Fibroblast of pulmonary artery (primary cell): Measurements from ENCODE around the gene PPP1R14D.

Source experiments
- DNase-seq: peaks from one replicate; pipeline ENCODE4 v3.0.0-alpha.2; 2010; ENCODE audit warnings: low read depth
- H3K4me3 ChIP-seq: replicated peaks from 2 replicates; pipeline ENCODE4 v1.5.1; 2011; ENCODE audit warnings: low read depth, mild to moderate bottlenecking, control low read depth, low read length, moderate library complexity
- TF ChIP-seq, protein P1 (sequence below): IDR thresholded peaks from 2 replicates; pipeline ENCODE4 v1.5.1; 2011; ENCODE audit warnings: mild to moderate bottlenecking, control low read depth, low read length, inconsistent platforms; ENCODE audit errors: missing control alignments

The PPP1R14D gene

DNA sequence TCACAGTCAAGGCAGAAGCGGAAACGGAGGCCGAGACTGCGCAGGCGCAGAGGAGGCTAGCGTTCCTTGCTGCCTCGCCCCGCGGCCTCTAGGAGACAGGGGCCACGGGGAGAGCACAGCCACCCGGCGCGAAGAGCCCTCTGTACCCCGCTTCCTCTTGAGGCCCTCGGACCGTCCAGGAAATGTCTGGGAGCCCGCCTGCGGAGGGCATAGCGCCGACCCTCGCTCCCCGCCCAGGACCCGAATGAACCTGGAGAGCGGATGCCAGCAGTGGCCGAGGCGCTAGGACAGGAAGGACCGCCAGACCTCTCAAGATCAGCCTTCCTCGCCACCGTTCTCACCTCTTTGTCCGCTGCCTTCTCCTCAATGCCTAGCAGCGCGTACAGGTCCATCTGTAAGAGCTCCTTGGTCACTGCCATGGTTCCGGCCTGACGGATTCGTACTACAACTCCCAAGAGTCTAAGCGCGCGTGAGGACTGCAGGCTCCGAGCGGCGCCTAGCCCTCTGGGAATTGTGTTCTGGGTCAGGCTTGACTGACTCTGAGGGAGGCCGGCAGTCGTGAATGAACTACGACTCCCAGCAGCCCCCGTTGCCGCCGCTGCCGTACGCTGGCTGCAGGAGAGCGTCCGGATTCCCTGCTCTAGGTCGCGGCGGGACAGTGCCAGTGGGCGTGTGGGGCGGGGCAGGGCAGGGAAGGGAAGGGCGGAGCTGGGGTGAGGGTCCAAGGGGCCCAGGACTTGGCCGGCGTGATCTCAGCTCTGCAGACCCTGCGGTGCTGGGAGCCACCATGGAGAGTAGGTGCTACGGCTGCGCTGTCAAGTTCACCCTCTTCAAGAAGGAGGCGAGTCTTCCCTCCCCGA is 21.2 kb downstream of the PPP1R14D start, which contains the start of the genes DNAJC17 and ZFYVE19:
Gene DNAJC17, minus strand, starts transcription at position 446 of the 860 bp plus-strand sequence. Its CDS starts 27 bp downstream, at position 419.
Gene ZFYVE19, plus strand, starts transcription at position 62 of the 860 bp plus-strand sequence. Its CDS starts 501 bp downstream, at position 563.
- DNase-seq, result peak; percentile 98
- TF ChIP-seq, protein P1, sequence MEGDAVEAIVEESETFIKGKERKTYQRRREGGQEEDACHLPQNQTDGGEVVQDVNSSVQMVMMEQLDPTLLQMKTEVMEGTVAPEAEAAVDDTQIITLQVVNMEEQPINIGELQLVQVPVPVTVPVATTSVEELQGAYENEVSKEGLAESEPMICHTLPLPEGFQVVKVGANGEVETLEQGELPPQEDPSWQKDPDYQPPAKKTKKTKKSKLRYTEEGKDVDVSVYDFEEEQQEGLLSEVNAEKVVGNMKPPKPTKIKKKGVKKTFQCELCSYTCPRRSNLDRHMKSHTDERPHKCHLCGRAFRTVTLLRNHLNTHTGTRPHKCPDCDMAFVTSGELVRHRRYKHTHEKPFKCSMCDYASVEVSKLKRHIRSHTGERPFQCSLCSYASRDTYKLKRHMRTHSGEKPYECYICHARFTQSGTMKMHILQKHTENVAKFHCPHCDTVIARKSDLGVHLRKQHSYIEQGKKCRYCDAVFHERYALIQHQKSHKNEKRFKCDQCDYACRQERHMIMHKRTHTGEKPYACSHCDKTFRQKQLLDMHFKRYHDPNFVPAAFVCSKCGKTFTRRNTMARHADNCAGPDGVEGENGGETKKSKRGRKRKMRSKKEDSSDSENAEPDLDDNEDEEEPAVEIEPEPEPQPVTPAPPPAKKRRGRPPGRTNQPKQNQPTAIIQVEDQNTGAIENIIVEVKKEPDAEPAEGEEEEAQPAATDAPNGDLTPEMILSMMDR, result no peak
- H3K4me3 ChIP-seq, result peak within 1 kb of the TSS; percentile 74

DNA sequence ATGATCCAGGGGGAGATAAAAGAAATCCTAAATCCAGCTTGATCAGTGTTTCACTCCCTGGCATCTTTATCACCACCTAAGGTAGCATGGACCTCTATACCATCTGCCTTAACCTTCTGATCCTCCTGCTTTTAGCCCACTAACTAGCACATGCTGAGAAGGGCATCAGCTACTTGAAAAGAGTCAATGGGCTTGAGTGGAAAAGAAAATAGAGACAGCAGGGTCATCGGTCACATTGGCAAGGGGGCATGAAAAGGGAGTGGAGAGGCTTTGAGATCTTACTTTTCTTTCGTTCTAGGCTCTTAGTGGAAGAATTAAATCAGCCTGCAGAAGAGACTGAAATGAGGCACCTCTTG is 21.9 kb downstream of the PPP1R14D start:
- TF ChIP-seq, protein P1, result no peak
- H3K4me3 ChIP-seq, result peak overlapping the region; percentile 74

DNA sequence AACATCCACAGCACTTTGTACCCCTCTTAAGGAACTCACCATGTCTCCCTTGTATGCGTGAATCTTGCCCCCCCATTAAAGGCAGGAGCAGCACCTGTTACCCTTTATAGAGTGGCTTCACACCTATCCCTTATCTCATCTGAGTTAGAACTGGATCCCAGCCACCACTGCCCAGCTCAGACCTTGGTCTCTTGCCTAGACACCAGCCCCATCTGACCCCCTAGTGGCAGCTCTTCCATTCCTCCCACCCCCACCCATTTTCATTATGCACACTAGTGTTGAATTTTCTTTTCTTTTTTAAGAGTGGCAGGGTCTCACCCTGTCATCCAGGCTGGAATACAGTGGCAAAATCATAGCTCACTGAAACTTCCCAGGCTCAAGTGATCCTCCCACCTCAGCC is 24.8 kb downstream of the PPP1R14D start:
- DNase-seq, result no peak
- TF ChIP-seq, protein P1, result no peak
- no peak overlapping the region for H3K4me3 ChIP-seq

More for the DNA sequence above, 21.9 kb downstream of the PPP1R14D start:
- no peak for DNase-seq

DNA sequence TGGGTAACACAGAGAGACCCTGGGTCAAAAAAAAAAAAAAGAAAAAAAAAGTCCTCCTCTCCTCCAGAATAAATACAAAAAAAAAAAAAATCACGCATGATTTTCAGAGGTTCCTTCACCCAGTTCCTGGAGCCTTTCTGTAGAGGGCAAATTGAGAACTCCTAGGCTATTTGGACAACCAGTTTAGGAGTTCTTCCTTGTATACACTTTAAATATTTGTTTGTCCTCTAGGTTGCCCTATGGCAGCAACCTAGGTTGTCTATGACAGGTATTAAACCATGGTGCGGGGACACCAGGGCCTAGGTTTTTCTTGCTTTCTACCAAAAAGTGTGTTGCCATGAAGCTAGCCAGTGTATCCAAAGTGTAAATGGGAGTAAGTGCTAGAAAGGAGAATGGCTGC is 25.4 kb downstream of the PPP1R14D start:
- H3K4me3 ChIP-seq, result no peak overlapping the region
- TF ChIP-seq, protein P1, result no peak
- no peak for DNase-seq

DNA sequence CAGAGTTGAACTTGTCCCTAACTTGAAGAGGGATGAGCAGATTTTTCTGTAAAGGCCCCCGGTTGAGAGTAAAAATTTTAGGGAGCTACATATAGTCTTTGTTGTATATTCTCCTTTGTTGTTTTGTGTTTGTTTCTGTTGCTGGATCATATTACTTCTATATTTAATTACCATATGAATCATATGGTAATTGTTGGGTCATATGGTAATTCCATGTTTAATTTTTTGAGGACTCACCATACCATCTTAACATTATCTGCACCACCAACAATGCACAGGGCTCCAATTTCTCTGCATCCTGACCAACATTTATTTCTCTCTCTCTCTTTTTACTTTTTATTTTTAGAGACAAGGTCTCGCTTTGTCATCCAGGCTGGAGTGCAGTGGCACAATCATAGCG is 29.0 kb downstream of the PPP1R14D start:
- TF ChIP-seq, protein P1, result no peak
- no peak overlapping the region for H3K4me3 ChIP-seq
- DNase-seq, result no peak

DNA sequence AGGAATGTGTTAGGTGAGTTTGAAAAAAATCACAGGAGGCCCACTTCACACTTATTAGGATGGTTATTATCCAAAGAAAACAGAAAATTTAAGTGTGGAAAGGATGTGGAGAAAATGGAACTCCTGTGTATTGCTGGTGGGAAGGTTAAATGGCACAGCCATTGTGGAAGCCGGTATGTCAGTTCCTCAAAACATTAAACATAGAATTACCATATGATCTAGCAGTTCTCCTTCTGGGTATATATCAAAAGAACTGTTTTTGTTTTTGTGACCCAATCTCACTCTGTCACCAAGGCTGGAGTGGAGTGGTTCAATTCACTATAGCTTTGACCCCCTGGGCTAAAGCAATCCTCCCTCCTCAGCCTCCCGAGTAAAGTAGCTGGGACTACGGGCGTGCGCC is 32.0 kb downstream of the PPP1R14D start:
- DNase-seq, result no peak
- no peak overlapping the region for H3K4me3 ChIP-seq
- TF ChIP-seq, protein P1, result no peak

DNA sequence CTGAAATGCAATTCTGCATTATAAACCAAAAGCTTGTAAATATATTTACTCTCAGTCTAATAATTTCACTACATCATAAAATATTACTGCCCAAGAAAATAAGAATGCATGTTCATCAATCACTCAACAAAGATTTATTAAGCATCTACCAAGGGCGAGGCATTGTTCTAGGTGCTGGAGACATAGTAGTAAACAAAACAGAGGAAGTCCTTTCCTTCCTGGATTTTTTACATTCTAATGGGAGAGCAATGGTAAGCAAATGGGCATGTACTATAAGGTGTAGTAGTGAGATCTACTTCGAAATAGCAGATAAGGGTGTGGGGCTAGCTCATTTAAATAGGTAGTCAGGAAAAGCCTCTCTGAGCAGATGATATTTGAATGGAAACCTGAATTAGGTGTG is 32.5 kb downstream of the PPP1R14D start:
- H3K4me3 ChIP-seq, result no peak overlapping the region
- no peak for DNase-seq
- TF ChIP-seq, protein P1, result no peak
